ENCODE measurements around the gene FHIT.

FHIT gene

DNA sequence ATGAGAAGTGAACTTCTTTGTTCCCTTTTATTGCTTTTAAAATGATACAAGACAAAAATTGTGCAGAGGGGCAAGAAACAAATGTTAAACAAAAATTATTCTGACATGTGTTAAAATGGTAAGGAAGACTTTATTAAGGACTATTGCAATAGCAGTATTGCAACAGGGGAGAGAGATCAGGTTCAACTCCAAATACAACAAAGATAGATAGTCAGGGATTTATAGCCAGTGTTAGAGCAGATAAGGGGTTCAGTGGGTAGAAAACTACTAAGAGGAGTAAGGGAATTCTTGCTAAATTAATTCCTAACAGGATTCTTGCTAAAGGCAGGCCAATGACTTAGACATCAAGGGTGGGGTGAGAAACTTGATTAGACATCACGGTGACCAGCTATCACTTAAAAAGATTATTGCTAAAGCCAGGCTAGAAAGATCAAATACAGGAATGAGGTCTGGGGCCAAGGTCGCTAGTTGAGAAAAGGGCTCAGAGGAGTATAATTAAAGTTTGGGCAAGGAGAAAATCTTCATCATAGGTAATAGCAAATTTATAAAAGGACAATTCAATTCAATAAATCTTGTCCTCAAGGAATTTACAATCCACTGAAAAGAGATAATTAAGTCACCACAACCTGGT lies 81.5 kb downstream of the FHIT start:
- no peak for DNase-seq (ENCODE audit: low read depth)

DNA sequence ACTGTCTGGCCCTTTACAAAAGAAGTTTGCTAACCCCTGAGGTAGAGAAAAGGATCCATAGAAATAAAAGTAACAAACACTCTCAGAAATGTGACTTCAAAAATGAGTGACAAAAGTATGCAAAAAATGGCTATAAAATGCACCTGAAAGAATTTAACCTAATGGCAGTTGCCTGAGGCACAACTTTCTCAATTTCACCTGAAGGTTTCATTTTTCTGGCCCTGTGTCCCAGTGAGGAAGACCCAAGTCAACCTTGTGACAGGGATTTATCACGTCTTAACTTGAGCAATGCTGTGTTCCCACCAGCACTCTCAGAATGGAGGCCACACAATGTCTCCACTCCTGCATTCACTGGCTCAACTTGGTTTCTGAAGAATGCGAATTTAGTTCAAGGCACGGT lies 83.0 kb downstream of the FHIT start:
- no peak for DNase-seq (ENCODE audit: low read depth)

DNA sequence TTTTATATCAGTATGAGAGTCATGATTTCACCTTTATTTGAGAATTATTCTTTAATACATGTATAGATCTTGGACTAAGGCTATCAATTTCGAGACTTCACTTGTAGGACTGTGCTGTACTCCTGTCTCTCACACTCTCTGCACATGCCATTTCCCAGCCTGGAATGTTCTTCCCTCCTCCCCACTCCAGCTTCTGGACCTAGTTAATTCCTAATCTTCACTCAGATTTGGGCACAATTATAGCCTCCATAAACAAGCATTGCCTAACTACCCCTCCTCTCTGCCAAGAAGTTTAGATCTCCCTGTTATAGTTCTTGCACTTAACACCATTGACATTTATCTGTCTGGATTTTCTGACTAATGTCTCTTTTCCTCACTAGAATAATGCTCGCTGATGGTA lies 88.3 kb downstream of the FHIT start:
- no peak for DNase-seq (ENCODE audit: low read depth)

DNA sequence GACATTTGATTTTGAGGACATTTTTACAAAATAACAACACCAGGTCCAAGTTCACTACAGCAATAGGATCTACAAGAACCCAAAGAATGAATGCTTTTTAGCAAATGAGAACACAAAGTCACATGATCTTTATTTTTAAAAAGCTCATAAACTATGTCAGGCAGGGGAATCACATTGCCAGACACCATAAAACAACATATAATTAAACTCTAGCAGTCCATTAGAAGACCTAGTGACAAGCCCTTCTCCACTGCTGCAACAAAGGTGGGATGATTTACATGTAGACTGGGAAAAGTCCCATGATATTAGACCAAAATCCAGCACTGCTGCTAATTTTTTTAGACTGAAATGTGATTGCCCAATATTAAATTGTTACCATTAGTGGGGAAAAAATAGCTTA lies 92.6 kb downstream of the FHIT start:
- DNase-seq (ENCODE audit: low read depth), result no peak

DNA sequence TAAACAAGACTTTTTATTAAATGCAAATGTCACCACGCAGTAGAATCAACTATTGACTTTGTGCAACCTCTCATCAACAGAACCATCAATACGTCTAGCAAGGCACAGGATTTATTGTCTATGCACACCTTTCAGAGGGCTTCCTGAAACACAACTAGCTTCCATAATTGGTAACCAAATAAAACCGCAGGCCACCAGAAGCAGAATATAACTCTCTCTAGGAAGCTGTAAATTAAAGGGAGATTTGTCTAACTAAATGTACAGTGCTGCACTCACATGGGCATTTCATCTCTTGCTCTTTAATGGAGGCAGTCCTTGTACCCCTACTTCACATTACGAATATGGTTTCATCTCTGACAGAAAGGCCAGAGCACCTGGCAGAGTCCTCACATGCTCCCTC lies 93.0 kb downstream of the FHIT start:
- DNase-seq (ENCODE audit: low read depth), result no peak

DNA sequence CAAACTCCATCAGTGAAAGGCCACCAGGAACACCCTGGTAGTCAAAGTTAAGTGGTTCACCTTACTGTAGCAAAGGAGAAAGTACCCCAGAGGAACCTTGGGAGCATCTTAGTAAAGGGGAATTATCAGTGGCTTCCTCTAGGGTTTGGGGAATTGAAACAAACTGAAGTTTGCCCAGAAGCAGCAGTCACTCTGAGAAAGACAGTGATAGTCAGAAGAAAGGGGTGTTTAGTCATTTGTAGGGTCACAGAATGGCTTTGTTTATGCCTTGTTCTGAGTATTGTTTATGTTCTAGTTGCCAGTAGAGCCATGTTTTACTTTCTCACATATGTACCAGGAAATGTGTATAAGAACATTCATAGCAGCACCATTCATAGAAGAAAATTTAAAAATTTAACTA lies 93.8 kb downstream of the FHIT start:
- DNase-seq (ENCODE audit: low read depth), result no peak

DNA sequence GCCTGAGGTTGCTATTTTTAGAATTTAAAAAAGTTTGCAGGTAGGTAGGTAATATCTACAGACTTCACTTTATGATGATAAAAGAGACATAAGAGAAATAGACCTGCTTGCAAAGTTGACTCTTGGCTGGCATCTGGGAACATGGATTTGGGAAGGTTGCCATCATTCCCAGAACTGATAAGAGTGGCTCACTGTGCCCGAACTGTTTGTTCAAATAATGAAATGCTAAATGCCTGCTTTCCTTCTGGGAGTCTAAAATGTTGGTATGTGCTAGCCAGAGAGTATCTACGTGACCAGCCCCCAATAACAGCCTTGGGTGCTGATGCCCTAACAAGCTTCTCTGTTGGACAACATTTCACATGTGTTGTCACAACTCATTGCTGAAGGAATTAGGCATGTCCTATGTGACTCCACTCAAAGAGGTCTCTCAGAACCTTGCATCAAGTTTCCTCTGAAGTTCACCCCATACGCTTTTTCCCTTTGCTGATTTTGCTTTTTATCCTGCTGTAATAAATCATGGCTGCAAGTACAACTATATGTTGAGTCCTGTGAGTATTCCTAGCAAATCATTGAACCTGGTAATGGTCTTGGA lies 95.5 kb downstream of the FHIT start:
- no peak for DNase-seq (ENCODE audit: low read depth)

DNA sequence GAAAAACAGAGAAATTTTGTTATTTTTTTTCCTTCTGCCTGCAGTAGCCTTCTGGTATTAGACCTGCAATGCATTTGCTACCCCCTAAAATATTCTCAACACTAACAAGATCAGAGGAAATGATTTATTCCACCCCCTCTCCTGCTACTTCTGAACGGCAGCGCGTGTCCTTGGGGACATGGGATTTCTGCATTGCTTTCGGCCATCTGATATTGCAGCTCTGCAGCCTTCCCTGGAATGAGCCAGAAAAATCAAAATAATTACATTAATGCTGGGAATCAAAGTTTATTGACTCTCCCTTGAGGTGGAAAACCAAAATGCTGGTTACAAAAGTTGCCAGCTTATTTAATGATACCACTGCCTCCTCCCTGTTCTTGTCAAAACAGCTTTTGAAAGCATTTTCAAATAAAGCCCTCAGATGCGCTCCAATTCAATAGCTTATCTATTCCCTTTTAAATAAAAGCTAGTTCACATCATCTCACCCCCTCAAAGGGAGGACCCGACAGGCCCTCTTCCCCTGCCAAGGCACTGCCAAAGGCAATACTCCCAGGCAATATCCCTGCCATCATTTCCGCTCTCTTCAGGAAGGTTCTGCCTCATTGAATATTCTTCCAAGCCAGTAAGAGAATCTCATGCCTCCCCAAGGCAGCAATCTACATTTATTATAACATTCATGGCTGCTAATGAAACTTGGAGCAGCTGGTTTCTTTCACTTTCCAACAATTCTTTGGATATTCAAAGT lies 96.6 kb downstream of the FHIT start:
- DNase-seq (ENCODE audit: low read depth), result no peak

DNA sequence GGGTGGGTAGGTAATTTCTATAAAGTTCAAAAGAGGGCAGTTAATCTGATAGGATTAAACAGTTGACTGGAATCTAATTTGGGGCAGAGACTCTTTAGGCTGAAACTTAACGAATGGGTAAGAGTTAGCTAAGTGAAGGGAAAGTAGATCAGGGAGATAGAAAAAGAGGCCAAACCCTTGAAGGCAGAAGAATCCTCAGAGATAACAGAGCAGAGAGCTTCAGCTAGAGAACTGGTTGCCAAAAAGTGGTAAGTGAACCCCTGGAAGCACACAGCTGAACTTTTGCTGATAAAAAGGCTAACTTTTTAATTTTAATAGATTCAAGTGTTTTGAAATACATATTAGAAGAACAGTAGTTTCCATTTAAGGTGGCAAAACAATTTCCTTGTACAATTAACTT lies 99.2 kb downstream of the FHIT start:
- DNase-seq (ENCODE audit: low read depth), result no peak

DNA sequence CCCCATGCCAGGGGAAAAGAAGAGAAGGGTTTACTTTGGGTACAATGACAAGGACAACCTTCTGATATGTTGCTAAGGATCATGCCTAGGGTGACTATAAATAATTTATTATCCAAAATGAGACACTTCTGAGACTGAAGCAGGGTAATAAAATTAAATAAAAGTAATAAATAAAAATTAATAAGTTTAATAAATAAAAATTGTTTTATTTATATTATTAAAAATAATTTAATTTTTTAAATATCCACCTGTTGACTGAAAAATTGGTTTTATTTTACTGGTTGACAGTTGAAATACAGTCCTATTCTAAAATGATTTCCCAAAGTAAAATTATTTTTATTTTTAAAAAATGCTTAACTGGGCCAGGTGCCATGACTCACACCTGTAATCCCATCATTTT lies 102.0 kb downstream of the FHIT start:
- no peak for DNase-seq (ENCODE audit: low read depth)

DNA sequence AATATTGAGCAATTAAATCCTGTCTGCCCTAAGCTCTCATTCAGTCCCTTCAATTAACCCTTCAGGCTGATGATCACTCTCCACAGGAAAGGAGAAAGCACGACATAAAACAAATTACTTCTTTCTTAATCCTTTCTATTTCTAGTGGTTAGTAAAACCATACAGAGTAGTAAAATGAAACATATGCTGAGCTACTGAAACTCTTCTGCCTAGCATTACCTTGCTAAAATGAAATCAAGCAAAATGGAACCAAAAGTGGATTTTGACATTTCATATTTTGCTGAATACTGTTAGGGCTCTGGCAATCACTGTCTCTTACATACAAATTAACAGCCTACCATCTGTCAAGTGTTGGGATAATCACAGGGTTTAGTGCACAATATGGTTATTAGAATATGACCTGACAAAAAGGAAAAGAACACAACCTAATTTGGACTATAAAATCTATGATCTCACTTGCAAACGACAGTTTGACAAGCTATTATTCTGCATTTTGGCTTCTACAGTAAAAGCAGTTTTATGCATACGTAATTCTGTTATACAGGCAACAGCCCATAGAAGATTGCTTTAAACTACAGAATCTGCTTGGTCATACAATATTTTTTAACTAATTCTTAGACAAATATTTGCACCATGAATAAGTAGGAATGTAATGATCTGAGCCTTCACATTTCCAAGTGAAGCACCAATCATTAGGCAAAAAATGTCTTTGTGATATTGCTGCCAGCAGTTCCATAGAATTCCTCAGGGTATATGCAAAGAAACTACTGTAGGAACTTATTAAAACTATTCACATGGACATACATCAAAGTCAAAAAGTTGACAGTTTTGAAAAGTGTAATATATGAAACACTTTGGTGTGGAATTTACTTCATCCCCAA lies 105.0 kb downstream of the FHIT start:
- DNase-seq (ENCODE audit: low read depth), result no peak

DNA sequence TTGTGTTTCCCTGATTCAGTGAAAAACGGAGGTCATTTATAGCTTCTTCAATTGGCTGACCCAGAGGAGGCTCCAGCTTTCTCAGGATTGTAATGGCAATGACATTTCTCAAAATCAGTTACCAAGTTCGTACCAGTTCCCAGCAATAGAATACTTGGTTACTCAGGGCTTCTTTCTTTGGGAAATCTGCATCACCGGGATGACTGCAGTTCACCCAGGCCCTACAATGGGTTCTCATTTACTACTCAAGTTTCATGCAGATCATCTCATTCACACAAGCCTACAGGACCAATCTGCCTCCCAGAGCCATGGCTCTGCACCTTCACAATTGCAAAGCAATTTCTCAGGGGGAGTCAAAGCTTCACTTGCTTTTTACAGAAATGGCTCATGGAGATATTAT lies 109.6 kb downstream of the FHIT start:
- DNase-seq (ENCODE audit: low read depth), result no peak

DNA sequence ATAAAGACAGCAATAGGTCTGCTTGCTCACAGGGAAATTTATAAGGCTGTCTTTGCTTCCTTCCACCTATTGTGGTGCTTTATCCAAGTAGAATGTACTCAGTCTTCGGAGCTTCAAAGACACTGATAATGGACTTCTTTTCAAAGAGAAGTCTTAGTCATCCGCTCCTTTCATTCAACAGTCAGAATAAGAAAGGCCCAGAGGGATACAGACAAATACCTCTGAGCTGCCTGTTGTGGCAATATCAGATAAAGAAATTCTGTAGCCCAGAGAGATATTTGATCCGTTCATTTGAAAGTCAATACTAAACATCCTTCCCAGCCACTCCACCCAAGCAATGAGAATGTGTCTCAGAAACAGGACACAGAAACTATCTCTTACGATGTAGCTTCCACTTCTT lies 110.0 kb downstream of the FHIT start:
- no peak for DNase-seq (ENCODE audit: low read depth)

DNA sequence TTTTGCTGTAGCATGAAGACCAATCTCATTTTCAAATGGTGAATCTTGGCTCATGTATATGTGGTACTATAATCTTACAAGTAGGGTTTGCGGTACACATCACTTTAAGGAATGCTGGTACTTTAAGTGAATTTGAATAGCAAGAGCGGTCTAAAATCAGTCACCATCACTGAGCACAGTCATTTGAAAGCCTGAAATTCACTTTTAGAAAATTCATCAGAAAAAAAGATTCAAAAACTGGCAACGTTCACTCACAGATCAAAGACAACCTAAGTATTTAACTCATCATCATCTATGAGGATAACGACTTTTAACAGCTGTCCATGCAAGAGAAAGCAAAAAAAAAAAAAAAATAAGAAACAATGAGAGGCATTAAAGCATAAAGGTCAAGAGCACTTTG lies 111.6 kb downstream of the FHIT start:
- no peak for DNase-seq (ENCODE audit: low read depth)

DNA sequence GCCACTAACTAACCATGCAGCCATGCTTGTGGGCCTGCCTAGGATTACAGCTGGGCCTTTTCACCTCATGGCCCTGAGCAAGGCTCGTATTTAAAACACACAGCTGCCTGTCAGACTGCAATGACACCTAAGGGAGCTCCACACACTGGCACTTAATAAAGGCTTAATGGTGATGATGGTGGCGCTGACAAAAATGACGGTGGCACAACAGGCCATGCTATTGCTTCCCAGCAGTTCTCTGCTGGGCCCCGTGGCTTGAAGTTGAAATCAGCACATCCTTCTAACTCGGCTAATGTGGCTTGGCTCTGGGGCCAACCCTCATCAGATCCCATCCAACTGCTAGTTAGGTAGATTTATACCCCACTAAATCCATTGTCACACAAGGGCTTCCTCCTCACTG lies 112.9 kb downstream of the FHIT start:
- no peak for DNase-seq (ENCODE audit: low read depth)

DNA sequence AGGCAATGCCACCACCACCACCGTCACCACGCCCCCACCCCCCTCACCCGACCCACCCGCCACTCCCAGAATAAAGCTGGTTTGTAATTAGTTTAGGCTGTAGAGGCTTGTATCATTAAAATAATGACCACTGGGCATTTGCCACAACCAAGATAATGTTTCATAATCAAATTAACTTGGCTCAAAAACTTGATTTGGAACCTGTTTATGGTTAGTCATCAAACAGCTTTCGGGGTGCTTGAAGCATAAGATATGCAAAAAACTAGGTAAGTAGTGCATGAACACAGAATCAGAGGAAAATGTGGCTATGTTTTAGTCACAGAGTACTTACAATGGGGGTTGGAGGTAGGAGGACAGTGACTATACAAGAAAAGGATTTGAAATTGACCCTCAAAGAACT lies 115.1 kb downstream of the FHIT start:
- DNase-seq (ENCODE audit: low read depth), result no peak

DNA sequence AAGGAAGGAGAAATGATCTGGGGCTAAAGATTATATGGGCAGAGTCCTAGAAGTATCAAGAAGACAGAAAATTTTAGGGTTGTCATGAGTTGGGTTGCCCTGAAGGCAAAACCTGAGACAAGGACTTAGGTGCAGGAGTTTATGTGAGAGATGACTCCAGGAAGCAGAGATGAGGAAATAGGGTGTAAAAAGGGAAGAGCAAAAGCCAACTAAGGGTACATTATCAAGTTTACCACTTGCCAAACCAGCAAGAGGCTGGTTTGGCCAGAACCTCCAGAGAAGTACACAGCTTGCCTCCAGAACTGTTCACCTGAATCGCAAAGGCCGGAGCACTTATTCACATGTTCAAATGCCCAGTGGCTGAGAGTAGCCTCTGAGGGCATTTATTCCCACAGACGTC lies 116.7 kb downstream of the FHIT start:
- DNase-seq (ENCODE audit: low read depth), result no peak

DNA sequence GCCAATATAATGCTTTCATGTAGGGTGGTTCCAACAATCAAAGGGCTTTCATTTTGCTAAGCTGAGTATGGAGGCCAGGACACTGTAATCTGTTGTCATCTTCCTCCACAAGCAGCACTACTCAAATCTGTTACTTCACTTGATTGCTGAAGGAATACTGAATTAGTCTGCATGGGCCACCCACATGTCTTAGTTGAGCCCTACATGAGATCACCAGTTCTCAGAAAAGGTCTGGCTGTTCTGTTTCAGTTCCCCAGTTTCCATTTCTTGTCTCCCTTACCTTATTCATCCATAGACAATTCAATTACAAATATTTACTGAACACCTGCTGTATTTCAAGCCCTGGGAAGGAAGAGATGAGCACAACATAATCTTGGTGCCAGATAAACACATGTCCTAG lies 119.2 kb downstream of the FHIT start:
- no peak for DNase-seq (ENCODE audit: low read depth)

DNA sequence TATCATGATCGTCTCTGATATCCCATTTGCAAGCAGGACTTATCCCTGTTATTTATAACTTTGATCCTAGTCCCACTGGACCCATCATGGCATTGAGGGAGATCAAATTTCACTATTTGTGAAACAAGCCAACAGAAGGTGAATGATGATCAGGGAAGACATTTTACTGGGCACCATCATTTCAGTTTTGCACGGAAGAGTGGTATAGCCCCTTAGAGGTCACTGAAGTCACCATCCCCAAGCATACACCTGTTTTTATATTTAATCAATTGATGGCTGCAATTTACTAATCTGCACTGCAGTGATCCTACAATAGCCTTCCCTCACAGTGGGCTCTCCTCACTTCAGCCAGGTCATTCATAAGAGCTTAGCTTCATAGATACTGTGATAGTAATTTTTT lies 132.4 kb downstream of the FHIT start:
- no peak for DNase-seq (ENCODE audit: low read depth)

DNA sequence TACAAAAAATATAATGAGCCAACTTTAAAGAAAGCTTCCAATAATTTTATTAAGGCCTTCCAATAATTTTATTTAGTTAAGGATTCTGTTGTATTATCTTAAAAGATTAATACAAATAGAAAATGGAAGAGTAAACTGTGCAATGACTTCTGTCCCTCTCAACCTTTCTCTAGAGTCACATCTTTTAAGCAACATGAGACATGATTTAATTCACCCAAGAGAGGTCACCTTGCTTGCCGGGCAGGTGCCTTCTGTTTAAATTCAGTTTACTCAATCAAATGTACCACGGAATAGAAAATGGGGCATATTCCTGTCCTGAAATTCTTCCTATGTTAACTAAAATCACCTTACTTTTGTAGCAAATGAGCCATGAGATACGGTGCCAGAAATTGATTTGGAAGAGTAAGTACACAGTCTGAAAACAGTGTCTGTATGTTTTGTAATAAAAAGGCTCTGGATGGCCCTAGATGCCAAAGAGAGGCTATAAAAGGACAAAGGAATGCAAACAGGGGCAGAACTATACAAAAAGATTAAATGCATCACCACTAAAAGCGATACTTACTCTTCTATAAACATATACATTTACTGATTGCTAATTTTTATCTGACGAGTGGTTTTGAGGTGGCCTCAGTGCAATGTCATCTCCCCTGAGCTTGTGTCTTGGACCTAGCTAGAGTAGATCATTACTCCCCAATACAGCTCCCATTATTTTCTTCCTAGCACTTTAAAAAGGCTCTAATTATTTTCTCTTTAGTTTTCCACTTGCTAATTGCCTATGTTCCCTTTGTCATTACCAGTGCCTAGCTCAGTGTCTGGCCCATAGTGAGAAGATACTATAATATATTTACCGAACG lies 134.0 kb downstream of the FHIT start:
- DNase-seq (ENCODE audit: low read depth), result no peak

DNA sequence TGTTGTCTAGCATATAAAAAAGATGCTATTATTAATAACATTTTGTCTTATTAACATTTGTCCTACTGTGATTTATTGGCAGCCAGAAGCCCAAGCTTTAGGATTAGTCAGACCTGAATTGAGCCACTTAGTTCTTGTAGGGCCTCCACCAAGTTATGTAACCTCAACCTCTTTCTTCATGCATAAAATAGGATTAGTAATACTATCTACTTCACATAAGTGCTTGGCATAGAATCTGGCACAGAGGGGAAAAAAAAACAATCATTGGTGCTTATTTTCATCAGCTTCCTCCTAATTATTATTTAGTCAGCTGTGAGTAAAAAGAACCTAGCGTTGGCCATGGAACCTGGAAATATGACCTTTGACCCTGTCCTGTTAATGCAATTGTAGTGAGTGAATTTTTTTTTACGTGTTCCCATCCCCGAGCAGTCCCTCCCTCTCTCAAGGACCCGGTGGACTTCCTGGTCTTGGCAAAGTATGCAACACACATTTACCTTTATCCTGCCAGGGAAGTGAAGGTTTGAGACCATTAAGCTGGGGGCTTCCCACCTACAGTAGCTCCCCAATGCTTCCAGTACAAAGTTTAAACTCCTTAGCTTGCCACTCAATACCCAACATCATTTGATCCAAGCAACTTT lies 136.8 kb downstream of the FHIT start:
- no peak for DNase-seq (ENCODE audit: low read depth)

All from amniotic epithelial cell (primary cell).